Activated T-cell treated with anti-CD3 and anti-CD28 coated beads for 4 hours (primary cell): ENCODE measurements around the gene STK10.
"Not testable (repeated sequence)": the region's sequence is repeated elsewhere in the genome, so short reads cannot be mapped to it uniquely, and the experiment has no call there.

Experiments
- DNase-seq: peaks from one replicate; pipeline ENCODE4 v3.0.0-alpha.2; 2020

STK10 gene

DNA sequence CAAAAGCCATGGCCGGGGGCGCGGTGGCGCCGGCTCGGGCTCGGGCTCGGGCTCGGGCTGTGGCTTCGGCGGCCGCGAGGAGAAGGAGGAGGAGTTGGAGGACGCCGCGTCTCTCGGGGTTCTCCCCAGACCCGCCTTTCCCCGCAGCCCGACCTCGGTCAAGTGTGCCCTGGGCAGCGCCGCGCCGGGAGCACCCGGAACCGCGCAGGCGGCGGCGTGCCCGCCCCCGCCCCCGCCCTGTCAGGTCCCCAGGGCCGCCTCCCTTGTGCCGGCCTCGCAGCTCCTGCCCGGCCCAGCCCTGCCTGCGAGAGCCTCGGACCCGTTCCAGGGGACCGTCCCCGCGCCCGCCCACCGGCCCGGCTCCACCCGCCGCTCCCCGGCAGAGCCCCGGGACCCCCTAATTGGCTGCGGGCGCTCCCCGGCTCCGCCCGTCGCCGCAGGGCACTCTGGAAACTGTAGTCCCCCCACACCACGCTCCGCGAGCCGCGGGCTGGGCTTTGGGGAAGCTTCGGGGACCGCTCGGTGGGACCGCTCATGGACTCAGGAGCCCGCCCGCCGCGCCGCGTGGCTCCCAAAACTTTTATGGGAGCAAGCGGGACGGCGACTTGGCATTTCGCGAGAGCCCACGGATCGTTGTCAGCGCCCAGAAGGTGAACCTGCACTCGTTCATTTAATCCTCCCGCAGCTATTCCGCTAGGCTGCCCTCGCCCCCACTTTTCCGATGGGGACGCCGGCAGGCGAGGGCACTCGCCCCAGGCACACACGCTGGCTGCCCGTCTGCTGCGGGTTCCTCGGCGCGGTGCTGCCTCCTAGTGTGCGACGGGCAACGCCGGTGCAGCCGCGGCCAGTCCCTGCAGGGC is at the start of gene STK10:
TSS of gene STK10 (minus strand) at position 192 of the 860 bp plus-strand sequence. CDS start at position 10, 182 bp downstream.
- DNase-seq = peak; percentile 81

DNA sequence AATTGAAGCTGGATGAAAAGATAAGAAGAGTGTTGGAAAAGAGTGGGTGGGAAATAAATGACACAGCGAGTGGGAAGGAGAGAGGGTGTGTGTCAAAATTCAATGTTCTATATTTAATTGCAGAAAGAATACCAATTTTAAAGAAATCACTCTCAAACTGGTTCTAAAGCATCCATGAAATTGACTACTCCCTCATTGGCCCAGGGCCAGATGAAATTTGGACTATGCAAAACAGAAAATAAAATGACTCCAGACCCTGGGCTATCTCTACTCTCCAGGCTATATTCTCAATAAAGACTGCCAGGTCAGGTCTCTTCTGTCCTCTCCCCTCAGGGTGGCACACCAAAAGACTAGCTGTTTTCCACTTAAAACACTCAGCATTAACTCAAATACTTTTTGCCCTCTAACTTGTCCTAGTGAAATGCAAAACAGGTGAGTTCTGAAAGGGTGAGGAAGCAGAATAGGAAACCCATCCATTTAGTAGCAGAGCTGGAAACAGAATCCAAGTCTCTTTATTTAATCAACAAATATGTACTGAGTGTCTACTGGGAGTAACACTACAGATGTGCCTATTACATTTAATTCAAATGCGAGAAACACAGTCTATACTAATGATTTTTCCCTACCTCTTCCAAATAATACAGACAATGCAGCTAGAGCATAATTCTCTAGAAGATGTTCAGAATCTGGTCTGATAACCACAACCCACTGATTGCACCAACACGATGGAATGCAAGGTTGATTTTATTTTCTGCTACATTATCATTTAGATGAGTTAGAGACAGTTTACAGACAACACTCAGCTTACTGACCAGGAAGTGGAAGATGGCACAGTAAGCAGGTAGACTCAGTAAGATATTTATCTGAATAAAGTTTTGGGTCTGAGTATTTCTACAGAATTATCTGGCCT is 48.1 kb upstream of the STK10 start:
- DNase-seq = no peak

DNA sequence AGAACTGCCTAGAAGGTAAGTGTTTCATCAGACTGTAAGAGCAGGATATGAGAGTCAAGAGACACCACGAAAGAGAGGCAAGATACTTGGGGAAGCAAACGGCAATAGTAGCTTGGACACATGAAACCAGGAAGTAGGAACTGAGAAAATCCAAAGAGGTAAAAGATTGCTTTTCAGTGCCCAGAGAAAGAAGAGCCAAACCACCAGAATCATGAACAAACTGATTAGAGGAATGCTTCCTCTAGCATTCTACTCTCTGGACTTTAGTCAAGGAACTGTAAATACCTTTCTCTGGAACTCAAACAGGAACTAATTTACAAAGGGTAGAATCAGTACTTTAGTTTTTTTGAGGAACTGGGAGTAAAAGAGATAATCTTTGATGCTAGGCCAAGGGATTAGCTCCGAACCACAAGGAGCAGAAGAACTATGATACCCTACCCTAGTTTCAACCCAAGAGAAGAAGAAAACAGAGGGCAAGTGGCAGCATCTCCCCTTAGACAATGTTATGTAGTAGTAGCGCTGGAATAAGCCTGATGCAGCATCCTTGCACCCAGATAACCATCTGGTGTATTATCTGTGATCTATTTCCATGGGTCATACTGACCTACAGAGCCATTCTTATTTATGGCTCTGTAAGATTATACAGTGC is 47.2 kb upstream of the STK10 start:
- no peak for DNase-seq

DNA sequence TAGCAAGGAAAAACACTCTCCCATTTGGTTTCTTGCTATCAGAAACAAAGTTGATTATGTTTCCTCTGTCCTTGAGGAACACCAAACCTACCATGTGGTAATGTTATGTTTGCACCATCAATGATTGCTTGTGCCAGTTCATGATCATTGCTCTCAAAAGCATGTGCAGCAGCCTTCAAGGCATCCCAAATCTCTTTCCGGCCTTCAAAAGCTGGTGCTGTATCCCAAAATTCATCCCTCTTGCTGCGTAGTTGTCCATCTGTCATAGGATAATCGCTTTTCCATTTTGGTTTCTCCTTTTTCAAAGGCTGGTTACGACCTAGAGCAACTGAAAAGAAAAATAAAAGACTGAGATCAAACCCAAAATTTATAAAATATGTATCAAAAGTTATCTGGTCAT is 46.0 kb upstream of the STK10 start:
- no peak for DNase-seq

DNA sequence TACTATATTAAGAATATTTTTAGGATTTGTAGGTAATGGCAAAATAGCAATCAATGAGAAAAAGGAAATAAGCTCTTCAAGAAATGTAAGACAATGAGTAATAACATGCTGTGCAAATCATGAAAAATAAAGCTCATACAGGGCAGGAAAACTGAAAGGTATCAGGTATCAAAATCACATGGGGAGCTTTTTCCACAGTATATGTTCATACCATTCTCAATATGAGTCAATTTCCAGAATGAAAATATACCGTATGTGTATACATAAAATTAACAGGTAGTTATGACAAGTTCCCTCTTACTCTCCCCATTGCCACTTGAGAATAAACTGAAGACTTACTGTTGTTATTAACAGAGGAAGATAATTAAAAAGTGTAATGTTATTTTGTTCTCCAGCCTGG is 41.9 kb upstream of the STK10 start:
- no peak for DNase-seq

DNA sequence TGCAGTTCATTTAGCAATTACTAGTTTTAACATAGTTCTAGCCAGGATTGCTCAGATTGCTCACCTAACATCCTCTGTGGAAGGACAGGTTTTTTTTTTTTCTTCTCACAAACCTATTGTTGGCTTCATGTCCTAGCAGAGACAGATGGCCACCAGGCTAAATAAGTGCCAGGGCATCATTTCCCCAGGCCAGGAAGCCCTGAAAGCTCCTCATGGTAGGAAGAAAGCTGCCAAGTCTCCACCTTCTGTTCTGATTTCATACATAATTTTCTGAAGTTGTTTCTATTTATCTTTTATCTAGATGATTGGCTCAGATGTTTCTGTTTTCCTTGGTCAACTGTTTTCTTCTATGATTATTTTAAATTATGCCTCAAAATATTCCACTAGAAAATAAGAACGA is 37.0 kb upstream of the STK10 start:
- DNase-seq = no peak

DNA sequence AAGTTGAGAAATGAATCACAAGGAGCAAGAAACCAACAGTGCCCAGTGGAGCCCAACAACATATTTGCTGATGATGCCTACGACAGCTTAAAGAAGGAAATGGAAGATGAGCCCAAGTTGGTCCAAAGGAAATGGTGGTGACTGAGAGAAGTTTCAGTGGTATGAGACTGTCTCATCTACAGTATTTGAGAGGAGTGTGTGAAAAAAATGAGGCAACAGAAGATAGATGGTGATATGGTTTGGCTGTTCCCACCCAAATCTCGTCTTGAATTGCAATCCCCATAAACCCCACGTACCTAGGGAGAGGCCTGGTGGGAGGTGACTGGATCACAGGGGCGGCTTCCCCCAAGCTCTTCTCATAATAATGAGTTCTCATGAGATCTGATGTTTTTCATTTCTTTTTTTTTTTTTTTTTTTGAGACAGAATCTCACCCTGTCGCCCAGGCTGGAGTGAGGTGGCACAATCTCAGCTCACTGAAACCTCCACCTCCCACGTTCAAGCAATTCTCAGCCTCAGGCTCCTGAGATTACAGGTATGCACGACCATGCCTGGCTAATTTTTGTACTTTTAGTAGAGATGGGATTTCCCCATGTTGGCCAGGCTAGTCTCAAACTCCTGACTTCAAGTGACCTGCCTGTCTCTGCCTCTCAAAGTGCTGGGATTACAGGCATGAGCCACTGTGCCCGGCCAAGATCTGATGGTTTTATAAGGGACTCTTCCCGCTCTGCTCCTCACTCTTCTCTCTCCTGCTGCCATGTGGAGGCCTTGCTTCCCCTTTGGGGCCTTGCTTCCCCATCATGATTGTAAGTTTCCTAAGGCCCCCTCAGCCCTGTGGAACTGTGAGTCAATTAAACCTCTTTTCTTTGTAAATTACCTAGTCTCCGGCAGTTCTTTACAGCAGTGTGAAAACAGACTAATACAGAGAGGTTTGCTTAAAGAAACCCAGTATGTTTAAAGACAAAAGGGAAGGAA is 36.2 kb upstream of the STK10 start:
- no peak for DNase-seq

DNA sequence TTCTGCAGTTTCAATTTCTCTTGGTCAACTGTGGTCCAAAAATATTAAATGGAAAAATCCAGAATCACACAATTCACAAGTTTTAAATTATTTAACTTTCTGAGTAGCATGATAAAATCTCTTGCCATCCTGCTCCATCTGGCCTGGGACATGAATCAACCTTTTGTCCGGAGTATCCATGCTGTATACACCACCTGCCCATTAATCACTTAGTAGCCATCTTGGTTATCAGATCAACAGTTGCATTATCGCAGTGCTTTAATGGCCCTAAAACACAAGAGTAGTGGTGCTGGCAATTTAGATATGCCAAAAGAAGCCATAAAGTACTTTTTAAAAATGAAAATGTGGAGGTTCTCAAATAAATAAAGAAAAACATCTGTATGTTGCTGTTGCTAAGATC is 31.3 kb upstream of the STK10 start:
- DNase-seq = no peak

DNA sequence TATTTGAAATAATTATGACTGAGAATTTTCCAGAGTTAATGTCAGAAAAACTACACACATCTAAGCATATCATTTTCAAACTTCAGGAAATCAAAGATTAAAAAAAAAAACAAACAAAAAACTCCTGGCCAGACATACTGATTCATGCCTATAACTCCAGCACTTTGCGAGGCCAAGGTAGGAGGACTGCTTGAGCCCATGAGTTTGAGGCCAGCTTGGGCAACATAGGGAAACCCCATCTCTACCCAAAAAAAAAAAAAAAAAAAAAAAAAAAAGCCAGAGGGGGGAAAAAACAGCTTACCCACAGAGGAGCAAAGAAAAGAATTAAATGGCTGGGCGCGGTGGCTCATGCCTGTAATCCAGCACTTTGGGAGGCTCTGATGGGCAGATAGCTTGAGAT is 28.3 kb upstream of the STK10 start:
- no peak for DNase-seq

DNA sequence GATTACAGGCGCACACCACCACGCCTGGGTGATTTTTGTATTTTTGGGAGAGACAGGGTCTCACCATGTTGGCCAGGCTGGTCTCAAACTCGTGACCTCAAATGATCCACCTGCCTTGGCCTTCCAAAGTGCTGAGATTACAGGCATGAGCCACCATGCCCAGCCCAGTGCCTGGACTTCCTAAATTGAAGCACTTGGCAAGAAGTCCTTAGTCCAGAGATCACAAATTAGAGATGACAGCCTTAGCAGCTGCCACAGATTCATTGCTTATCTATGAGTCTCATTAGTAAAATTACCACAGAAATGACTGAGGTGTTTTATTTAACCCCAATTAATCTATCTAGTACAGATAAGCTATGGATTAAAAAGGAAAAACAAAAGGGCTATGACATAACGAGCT is 25.1 kb upstream of the STK10 start:
- no peak for DNase-seq

DNA sequence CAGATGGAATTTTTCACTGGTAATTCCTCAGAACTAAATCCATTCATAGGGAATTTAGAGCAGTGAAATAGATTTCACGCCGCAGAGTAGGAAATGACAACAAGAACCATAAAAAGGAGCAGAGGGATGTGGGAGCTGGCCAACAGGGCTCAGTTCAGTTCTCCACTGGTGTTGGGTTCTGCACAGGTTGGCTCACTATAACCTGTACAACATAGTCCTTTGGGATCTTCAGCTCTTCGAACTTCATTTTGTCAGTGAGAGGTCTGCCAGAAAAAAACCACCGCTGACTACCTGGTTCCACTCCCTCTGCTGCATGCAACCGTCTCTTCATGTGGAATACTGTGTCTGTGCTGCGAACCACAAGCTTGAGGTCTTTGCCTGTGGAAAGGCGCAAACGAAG is 23.7 kb upstream of the STK10 start:
- DNase-seq = no peak

DNA sequence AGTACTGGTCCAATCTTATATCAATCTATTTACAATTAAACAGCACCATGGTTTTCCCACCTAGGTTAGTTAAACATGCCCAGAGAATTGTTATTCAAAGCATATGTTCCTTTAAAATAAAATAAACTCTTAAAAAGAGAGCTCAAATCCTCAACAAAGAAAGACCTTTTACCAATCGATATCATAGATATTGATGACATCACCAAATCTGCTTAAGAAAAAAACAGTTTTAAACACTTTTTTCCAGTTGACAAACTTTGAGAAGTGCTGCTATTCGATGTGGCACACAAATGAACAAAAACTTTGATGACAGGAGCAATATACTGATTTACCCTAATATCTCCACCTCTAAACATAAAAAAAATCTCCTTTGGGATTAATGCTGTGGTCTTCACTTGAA is 21.7 kb upstream of the STK10 start:
- no peak for DNase-seq

DNA sequence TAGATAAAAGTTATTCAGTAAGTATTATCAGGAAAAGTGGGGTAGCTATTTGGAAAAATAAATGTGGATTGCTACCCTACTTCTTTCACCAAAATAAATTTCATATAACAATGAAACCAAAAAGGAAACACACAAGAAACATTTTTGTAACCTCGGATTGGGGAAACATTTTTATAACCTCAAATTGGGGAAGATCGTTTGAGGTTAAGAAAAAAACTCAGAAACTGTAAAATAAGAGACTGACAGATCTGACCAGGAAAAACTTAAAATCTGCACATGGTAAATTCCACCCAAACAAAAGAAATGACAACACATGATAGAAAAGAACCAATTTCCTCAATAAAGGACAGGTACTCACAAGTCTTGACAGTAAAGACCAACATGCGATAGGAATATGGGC is 19.5 kb upstream of the STK10 start:
- DNase-seq = no peak

DNA sequence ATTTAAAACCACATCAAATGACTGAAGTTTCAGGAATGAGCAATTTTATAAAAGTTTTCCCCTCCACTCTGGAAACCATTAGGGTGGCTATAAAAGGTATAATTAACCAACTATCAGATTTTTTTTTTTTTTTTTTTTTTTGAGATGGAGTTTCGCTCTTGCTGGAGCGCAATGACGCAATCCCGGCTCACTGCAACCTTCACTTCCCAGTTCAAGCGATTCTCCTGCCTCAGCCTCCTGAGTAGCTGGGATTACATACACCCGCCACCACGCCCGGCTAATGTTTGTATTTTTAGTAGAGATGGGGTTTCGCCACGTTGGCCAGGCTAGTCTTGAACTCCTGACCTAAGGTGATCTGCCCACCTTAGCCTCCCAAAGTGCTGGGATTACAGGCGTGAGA is 18.0 kb upstream of the STK10 start:
- DNase-seq = not testable (repeated sequence)

DNA sequence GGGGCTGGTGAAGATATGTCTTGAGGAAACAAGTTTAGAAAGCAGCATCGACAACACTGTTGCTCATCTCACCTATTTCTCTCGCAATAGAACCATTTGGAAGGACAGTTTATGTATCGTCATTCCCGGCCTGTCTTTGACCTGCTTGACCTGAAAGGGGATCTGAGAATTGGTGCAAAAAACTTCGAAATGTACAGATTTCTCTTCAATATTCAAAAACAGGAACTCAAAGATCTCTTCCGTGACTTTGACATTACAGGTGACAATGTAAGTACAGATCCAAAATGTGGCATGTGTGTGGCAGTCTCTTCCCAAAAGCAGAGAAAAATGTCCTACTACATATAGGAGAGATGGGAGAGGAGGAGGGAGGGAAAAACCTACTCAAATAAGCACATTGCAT is 12.5 kb upstream of the STK10 start:
- no peak for DNase-seq

DNA sequence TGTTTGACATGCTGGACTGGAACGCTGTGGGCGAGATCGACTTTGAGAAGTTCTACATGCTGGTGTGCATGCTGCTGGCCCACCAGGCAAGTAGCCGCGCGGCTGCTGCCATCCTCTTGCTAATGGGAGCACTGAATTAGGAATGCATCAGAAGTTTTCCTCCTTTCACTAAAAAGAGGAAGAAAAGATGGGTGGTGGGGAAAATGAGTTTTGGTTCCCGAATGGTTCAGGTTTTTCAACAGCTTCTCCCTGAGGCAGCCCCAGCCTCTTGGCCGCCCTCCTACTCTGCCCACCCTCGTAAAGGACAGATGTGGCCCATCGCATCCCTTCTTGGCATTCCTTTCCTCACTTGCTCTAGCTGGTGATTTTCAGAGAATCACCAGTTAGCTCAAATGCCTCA is 11.4 kb upstream of the STK10 start:
- DNase-seq = no peak

DNA sequence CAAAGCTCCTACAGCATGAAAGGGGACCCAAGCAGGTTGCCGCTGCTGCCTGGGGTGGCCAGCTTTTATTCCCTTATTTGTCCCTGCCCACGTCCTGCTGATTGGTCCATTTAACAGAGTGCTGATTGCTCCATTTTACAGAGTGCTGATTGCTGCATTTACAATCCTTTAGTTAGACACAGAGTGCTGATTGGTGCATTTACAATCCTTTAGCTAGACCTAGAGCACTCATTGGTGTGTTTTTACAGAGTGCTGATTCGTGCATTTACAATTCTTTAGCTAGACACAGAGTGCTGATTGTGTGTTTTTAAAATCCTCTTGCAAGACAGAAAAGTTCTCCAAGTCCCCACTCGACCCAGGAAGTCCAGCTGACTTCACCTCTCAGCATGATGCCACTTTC is 9.8 kb upstream of the STK10 start:
- DNase-seq = not testable (repeated sequence)

DNA sequence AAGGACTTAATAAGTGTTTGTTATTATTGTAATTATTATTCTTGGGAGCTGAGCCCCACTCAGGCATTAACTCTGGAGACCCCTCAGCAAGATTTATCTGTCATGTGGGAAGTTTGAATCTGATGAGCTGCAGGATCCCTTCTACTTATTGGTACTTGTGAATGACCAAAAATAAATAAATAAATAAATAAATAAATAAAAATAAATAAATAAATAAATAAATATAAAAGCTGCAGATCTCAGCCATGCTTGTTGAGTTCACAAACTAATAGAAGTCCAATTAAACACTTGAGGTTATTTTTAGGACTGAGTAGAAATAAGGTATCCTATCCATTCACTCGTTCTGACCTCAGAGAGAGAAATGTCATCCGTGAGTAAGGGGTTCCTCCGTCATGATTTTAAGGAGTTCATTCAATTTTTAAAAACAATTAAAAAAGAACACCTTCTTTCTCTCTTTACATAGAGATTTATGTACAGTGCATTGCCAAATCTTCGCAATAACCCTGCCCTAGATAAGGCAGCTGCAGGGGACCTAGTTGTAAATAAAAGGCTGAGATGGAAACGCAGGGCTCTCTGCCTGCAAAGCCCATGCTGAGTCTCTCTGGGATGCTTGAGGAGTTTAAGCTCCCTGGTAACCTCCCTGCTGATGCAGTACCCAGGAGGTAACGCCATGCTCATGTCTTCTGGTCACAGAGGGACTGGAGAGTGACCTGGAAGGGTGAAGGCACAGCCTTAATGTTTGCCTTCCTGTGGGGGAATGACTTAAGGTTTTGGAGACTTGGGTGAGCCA is 7.2 kb upstream of the STK10 start:
- no peak for DNase-seq

DNA sequence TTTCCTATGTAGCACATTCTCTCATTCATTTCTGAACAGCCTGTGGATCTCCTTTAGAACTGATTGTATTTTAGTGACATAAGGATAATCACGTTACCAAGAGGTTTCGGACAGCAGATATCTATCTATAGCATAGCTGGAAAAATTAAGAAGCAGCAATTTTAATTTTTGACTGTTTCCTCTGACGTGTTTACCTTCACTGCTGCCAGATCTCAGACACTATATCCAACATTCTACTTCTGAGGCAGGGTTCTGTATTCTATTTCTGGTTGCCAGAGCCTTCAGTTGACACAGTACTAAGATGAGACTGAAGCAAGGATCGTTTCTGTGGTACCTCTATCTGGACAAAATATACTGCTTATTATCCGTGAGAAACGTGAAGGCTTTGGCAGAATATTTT is 5.8 kb upstream of the STK10 start, which contains the start of gene EFCAB9:
TSS of gene EFCAB9 (plus strand) at position 301 of the 400 bp plus-strand sequence. CDS start at position 302, 1 bp downstream.
- no peak for DNase-seq

DNA sequence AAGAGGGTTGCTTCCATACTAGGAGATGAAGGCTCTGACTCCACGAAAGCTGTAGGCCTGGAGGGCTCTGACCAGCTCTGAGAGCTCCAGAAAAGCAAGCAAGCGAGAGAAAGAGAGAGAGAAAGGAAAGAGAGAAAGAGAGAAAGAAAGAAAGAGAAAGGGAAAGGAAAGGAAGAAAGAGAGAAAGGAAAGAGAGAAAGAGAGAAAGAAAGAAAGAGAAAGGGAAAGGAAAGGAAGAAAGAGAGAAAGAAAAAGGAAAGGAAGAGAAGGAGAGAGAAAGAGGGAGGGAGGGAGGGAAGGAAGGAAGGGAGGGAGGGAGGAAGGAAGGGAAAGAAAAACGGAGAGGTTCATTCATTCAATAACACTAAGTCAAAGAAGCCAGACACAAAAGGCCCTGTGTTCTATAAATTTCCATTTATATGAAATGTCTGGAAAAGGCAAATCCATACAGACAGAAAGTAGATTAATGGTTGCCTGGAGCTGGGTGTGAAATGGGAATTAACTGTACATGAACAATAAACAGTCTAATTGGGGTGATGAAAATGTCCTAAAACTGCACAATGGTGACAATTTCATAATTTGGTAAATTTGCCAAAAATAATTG is 1.8 kb upstream of the STK10 start:
- no peak for DNase-seq
